ENCODE measurements around the gene SCART1.
"Not testable (repeated sequence)": the region's sequence is repeated elsewhere in the genome, so short reads cannot be mapped to it uniquely, and the experiment has no call there.

The SCART1 gene

DNA sequence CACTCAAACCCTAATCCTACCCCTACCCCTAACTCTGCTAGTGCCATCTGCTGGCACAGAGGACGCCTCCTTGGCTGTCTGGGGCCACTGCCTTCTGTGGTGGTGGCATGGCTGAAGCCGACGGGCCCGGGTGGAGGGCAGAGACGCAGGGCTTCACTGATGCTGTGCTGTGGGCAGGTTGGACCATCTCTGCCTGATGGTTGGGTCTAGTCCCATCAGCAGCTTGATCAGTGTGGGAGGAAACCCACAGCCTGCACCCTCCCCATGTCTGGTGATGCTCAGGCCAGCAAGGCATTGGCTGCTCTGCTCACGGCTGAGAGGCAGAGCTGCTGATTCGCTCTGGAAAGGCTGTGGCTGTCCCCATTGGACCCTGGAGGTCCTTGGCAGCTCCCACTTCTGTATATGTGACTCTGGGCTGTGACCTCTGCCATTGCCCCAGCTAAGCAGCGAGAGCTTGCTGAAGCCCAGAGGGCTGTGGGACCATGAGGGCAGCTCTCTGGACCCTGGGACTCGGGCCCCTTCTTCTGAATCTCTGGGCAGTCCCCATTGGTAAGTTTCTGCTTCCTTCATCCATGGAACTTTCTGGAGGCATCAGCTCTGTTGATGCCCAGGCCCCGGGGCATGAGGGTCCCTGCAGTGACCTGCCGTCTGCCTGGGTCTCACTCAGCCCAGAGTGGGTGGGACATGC lies at the start of gene SCART1:
SCART1 (plus strand) TSS at position 430 of the 688 bp plus-strand sequence; CDS start at position 483, 53 bp downstream.
- peak; percentile 15 for DNase-seq (ENCODE audit: low read depth)

- no peak for DNase-seq (ENCODE audit: low read depth)
These were observed 48.5 kb upstream of the SCART1 start for GRCh38 chr10:133405272-133405671.

GRCh38 chr10:133405844-133406527 lies 47.8 kb upstream of the SCART1 start:
- DNase-seq (ENCODE audit: low read depth) = no peak

DNA sequence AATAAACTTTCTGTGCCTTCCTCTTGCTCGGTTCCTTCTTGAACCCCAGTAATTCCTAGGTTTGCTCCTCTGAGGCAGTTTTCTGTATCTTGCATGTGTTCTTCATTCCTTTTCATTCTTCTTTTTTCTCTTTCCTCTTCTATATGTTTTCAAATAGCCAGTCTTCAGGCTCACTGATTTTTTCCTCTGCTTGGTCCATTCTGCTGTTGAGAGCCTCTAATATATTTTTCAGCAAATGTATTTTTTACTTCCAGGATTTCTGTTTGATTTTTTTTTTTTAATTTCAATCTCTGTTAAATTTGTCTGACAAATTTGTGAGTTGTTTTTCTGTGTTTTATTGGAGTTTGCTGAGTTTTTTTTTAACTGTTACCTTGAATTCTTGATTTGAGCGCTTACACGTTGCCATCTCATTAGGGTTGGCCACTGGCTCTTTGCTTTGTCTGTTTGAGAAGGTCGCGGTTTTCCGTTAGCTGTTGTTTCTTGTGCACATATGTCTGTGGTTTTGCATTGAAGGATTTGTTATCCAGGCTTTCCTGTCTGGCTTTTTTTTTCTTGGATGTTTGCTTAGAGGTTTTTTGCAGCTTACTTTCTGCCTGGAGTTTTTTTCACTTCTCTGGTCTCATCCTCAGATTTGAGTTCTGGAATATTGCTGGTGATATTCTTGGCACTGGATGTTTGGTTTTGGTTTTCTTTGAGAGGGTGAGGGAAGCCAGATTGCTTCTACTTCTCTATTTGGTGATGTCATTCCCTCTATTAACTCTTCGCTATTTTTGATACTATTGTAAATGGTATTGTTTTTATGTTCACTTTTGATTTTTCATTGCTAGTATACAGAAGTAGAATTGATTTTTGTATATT lies 42.0 kb upstream of the SCART1 start:
- DNase-seq (ENCODE audit: low read depth) = no peak

DNA sequence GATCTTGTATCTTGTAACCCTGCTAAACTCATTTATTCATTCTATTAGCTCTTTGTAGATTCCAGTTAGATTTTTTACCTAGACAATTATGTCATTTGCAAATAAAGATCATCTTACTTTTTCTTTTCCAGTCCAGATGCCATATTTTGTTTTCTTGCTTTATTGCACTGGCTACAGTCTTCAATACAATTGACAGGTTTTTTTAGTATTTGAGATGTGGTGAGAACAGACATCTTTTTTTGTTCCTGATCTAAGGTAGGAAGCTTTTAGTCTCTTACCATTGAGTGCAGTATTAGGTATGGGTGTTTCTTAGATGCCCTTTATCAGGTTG lies 41.4 kb upstream of the SCART1 start:
- no peak for DNase-seq (ENCODE audit: low read depth)

DNA sequence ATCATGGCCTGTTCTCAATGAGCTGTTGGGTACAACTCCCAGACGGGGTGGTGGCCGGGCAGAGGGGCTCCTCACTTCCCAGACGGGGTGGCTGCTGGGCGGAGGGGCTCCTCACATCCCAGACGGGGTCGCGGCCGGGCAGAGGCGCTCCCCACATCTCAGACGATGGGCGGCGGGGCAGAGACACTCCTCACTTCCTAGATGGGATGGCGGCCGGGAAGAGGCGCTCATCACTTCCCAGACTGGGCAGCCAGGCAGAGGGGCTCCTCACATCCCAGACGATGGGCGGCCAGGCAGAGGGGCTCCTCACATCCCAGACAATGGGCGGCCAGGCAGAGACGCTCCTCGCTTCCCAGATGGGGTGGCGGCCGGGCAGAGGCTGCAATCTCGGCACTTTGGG lies 39.3 kb upstream of the SCART1 start:
- not testable (repeated sequence) for DNase-seq (ENCODE audit: low read depth)

DNA sequence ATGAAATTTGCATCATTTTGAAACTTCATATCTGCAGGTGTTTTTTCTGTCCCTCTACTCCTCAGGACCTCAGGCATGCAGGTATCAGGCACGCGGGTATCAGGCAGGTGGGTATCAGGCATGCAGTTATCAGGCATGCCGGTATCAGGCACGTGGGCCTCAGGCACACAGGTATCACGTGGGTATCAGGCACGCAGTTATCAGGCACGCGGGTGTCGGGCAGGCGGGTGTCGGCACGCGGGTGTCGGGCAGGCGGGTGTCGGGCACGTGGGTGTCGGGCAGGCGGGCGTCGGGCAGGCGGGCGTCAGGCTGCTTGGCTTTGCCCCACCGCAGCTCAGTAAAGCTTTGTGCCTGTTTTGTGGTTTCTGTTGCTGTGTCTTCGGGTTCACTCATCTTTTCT lies 38.0 kb upstream of the SCART1 start:
- no peak for DNase-seq (ENCODE audit: low read depth)

- DNase-seq (ENCODE audit: low read depth) = no peak
These were observed 35.3 kb upstream of the SCART1 start for GRCh38 chr10:133418289-133418993.

DNA sequence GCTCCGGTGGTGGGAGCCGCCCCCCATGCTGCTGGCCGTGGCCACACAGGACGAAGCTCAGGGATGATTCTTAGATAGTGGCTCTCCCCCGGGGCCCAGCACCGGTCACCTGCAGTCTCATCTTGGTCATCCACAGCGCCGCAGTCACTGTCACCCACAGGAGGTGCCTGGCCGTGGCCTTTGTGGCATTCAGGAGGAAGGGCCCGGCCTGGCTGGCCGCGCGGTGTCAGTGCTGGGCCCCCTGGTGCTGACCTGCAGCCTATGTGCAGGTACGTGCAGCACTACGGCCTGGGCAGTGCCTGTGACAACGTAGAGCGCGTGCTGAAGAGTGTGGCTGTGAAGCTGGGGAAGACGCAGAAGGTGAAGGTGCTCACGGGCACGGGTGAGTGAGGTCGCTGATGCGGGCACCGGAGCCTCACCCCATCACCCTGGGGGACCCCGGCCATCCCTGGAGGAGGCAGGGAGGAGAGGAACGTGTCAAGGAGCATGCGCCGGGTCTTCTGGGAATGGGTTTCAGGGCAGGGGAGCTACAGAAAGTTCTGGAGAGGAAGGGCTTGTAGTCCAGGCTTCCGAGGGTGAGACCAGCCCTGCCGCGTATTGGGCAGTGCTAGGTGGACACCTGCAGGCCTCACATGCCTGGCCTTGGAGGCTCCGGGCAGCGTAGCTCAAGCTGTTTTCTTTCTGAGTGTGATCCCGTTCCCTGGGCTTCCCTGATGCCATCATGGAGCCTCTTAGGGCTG lies 34.4 kb upstream of the SCART1 start:
- DNase-seq (ENCODE audit: low read depth) = no peak

GRCh38 chr10:133420028-133420427 lies 33.7 kb upstream of the SCART1 start:
- DNase-seq (ENCODE audit: low read depth) = no peak

DNA sequence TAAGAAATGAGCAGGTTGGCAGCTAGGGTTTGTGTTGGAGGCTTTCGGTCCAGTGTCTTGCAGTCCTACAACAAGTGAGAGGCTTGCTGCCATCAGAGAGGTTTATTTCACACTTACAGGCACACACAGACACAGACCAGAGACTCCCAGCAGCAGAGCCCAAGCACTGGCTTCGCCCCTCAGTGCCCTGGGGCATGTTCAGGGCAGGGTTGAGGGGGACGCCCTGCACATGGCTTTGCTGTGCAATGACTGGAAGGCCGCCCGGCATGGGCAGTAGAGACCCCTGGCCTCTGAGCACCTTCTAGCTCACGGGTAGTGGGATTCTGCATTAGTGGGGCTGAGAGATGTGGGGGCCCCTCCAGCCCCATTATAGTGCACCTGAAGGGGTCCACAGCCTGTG lies 33.2 kb upstream of the SCART1 start:
- DNase-seq (ENCODE audit: low read depth) = no peak

DNA sequence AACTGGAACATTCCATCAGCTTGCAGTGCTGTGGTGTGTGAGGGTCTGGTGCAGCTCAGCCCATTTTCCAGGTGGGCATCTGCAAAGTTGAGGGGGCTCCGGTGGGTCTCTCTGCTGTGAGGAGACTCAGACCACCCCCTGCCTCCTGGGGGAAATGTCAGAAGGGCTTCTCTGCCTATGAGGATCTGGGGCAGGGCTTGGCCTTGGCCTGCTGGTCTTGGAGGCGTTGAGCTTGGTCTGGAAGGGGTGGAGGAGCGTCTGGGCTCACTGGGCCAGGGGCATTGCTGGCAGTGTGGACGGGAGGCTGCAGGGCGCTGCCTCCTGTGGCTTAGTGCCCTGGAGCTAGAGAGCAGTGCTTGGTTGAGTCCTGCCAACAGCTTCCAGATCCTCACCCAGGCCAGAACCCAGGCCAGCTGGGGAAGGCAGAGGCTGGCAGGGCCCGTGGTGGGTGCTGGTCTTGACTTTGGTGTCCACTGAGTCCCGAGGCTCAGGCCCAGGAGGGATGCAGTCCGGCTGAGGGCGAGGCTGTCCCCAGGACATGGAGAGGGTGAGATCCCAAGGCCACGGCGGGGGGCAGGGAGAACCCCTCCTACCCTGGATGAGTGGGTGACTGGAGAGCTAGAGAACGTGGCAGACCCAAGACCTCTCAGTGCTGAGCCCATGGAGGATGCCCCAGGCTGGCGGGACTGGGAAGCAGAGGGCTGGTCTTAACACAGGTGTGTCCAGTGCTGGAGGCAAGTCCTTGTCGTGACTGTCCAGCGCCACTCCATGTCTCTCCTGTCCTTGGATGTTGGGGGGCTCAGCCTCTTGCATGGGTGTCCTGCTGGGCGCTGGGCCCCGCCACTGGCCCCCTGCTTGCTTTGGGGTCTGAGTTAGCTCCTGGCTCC lies 32.2 kb upstream of the SCART1 start:
- no peak for DNase-seq (ENCODE audit: low read depth)

DNA sequence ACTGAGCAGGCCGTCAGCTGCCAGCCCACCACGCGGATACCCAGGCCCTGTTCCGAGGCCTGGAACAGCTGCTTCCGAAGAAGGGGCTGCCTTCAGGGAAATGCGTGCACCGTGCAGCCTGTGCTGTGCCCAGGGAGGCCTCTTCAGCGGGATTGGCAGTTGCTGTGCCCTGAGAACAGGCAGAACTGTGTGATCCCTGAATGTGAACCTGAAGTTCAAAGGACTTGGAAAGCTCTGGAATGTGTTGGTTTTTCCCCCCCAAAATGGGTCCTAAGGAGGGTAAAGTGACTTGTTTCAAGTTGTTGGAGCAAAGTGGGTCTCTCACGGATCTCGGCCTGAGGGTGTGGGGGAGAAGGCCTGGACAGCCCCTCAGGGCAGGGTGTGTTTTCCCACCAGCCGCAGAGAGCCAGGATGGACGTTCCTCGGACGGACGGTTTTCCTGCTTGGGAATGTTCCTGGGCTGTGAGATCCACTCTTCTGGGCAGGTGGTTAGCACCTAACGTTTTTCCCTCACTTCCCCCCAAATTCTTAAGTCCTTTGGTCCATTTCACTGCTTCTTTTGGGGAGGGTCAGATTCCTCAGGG lies 31.4 kb upstream of the SCART1 start:
- DNase-seq (ENCODE audit: low read depth) = no peak

- DNase-seq (ENCODE audit: low read depth) = no peak
These were observed 30.7 kb upstream of the SCART1 start for GRCh38 chr10:133422807-133423771.

- not testable (repeated sequence) for DNase-seq (ENCODE audit: low read depth)
These were observed 29.6 kb upstream of the SCART1 start for GRCh38 chr10:133424102-133424501.

DNA sequence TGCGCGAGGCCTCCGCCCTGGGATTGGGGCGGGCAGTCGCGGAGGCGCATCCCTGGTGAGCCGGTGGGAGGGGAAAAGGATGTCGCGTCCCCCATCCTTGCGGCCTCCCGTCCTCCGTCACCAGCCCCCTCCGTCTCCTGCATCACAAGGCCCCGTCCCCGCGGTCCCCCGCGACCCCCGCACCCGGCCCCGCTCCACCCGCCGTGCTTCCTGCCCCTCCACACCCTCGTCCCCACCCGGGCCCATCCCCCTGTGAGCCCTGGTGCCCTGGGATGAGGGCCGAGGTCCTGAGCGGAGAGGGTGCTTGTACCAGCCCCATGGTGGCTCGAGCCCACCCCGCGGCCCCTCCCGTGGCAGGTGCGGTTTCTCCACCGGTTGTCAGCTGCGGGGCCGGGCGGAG lies 29.1 kb upstream of the SCART1 start, which contains the start of gene SPRN:
SPRN (minus strand) TSS at position 25 of the 400 bp plus-strand sequence. CDS start 944 bp downstream, outside the sequence.
- DNase-seq (ENCODE audit: low read depth) = not testable (repeated sequence)

GRCh38 chr10:133429571-133429970 lies 24.2 kb upstream of the SCART1 start:
- not testable (repeated sequence) for DNase-seq (ENCODE audit: low read depth)

DNA sequence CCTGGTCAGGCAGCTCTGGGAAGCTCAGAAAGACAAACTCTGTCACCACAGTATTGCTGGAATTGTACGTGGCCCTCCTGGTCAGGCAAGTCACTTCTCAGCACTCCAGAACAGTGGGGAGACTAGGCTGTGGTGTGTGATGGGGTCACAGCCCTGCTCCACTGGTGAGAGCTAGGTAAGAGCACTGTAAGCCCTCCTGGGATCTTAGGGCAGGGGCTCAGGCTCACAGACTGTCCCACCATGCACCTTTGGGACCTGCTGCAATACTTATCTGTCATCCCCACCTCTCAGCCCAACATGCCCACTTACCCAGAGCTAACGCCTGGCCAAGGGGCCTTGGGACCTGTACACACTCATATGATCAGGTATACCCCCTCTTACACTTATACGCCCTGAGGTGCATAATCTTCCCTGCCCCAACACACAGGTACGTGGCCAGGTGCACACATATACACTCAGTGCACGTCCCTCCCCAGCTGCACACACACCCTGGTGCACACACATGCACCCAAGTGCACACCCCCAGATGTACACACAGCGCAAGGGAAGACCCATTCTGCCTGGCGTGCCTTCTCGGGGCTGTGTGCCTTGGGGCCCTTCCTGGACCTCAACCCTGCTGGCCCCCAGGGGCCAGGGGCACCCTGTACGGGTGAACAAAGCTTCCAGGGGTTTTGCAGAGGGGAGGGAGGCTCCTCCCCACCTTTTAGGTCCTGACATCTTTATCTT lies 21.7 kb upstream of the SCART1 start:
- DNase-seq (ENCODE audit: low read depth) = not testable (repeated sequence)

Measured in T-helper 22 cell (primary cell).